Measurements from ENCODE around the gene PSMB11.

DNA sequence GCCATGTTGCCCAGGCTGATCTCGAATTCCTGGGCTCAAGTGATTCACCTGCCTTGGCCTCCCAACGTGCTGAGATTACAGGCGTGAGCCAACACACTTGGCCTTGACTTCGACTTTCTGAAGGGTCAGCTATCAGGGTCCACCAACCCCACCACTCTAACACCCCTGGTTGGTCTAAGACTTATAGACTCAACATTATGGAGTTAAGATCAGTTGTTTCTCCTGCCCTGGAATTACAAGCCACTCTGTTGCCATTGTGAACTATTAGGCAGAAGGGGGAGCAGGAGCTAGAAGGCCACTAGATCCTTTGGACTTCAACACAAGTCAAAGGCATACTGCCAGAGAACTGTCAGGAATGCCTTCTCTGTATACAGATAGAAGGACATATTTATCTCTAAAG, 1.9 kb upstream of the PSMB11 start:
- TF ChIP-seq, protein P1, sequence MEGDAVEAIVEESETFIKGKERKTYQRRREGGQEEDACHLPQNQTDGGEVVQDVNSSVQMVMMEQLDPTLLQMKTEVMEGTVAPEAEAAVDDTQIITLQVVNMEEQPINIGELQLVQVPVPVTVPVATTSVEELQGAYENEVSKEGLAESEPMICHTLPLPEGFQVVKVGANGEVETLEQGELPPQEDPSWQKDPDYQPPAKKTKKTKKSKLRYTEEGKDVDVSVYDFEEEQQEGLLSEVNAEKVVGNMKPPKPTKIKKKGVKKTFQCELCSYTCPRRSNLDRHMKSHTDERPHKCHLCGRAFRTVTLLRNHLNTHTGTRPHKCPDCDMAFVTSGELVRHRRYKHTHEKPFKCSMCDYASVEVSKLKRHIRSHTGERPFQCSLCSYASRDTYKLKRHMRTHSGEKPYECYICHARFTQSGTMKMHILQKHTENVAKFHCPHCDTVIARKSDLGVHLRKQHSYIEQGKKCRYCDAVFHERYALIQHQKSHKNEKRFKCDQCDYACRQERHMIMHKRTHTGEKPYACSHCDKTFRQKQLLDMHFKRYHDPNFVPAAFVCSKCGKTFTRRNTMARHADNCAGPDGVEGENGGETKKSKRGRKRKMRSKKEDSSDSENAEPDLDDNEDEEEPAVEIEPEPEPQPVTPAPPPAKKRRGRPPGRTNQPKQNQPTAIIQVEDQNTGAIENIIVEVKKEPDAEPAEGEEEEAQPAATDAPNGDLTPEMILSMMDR (IDR thresholded peaks at IDR 0.05) = no peak
- TF ChIP-seq POLR2A (IDR thresholded peaks at IDR 0.05) = no peak
